Mesothelial cell of epicardium (in vitro differentiated cells): ENCODE results near the gene ACOT11. TPM values are rescaled to one million over a fixed set of nuclear protein-coding genes. Genes with fewer than 3 reads are reported as not detected.

Experiments
- DNase-seq, 2 experiments: peaks; one replicate each; pipeline ENCODE4 v3.0.0; 2021; ENCODE audit warnings: low spot score in 2 of 2; ENCODE audit not compliant: unreplicated experiment in 2 of 2
- H3K27ac Mint-ChIP-seq: 2 replicates; pipeline ENCODE4 v1.8.0; 2021; ENCODE audit warnings: mixed read lengths
- H3K27me3 Mint-ChIP-seq: 2 replicates; pipeline ENCODE4 v1.8.0; 2021; ENCODE audit warnings: low read depth, mixed read lengths
- H3K36me3 Mint-ChIP-seq: 2 replicates; pipeline ENCODE4 v1.8.0; 2021; ENCODE audit warnings: mixed read lengths
- H3K4me1 Mint-ChIP-seq: 2 replicates; pipeline ENCODE4 v1.8.0; 2021; ENCODE audit warnings: mixed read lengths
- H3K4me3 Mint-ChIP-seq: 2 replicates; pipeline ENCODE4 v1.8.0; 2021; ENCODE audit warnings: mild to moderate bottlenecking, moderate library complexity, mixed read lengths
- H3K9me3 Mint-ChIP-seq: 2 replicates; pipeline ENCODE4 v1.8.0; 2021; ENCODE audit warnings: mixed read lengths
- CTCF ChIP-seq: fragments of 200-600 bp; sonication (generic); IDR thresholded peaks from one replicate; pipeline ENCODE4 v1.5.0; 2021; ENCODE audit warnings: antibody characterized with exemption; ENCODE audit not compliant: unreplicated experiment
- total RNA-seq: library from RNA; stranded (reverse); gene quantifications from 3 replicates; pipeline ENCODE4 v1.2.1, GENCODE V29; 2021

The ACOT11 gene
- total RNA-seq, 1 donor from 2014 or later, result 10.3 TPM

GRCh38 chr1:54542120-54542961, 5.7 kb upstream of the ACOT11 start:
- H3K4me3 Mint-ChIP-seq, result peak overlapping the region; percentile 72
- no peak for TF ChIP-seq CTCF
- H3K27me3 Mint-ChIP-seq, result no peaks in the 10 kb centered on the region
- peak; percentile 64 to 83 for DNase-seq
- H3K27ac Mint-ChIP-seq, result peak overlapping the region; percentile 89
- no peaks in the 10 kb centered on the region for H3K36me3 Mint-ChIP-seq
- H3K9me3 Mint-ChIP-seq, result no peaks in the 10 kb centered on the region
- H3K4me1 Mint-ChIP-seq, result peaks cover 37% of the 10 kb centered on the region

- Mint-ChIP-seq H3K4me3 (peak overlapping the region; percentile 72), H3K9me3 (no peaks in the 10 kb centered on the region), H3K4me1 (peaks cover 44% of the 10 kb centered on the region), H3K27ac (peak overlapping the region; percentile 89), H3K27me3 (no peaks in the 10 kb centered on the region), H3K36me3 (no peaks in the 10 kb centered on the region)
- no peak for TF ChIP-seq CTCF
- DNase-seq, result no peak
These were observed 5.0 kb upstream of the ACOT11 start for GRCh38 chr1:54542962-54543539.

- no peak for DNase-seq
These were observed 4.1 kb upstream of the ACOT11 start for GRCh38 chr1:54543729-54544496.

GRCh38 chr1:54545916-54546635, 2.0 kb upstream of the ACOT11 start:
- H3K9me3 Mint-ChIP-seq, result no peaks in the 10 kb centered on the region
- no peak overlapping the region for H3K4me3 Mint-ChIP-seq
- no peaks in the 10 kb centered on the region for H3K36me3 Mint-ChIP-seq
- DNase-seq, result no peak
- no peak for TF ChIP-seq CTCF
- H3K27ac Mint-ChIP-seq, result no peak overlapping the region
- H3K4me1 Mint-ChIP-seq, result peaks cover 62% of the 10 kb centered on the region
- H3K27me3 Mint-ChIP-seq, result no peaks in the 10 kb centered on the region

More at GRCh38 chr1:54543729-54544496, 4.1 kb upstream of the ACOT11 start:
- Mint-ChIP-seq H3K4me1 (peaks cover 53% of the 10 kb centered on the region), H3K27me3 (no peaks in the 10 kb centered on the region), H3K27ac (peak overlapping the region; percentile 89), H3K36me3 (no peaks in the 10 kb centered on the region), H3K9me3 (no peaks in the 10 kb centered on the region), H3K4me3 (peak overlapping the region; percentile 72)
- TF ChIP-seq CTCF, result no peak

- Mint-ChIP-seq H3K4me1 (peaks cover 59% of the 10 kb centered on the region), H3K9me3 (no peaks in the 10 kb centered on the region), H3K4me3 (no peak overlapping the region), H3K27ac (no peak overlapping the region), H3K27me3 (no peaks in the 10 kb centered on the region), H3K36me3 (no peaks in the 10 kb centered on the region)
- no peak for TF ChIP-seq CTCF
- no peak for DNase-seq
These were observed 1.2 kb upstream of the ACOT11 start for GRCh38 chr1:54546651-54547401.
